ENCODE measurements around the gene IFNL4.

DNA sequence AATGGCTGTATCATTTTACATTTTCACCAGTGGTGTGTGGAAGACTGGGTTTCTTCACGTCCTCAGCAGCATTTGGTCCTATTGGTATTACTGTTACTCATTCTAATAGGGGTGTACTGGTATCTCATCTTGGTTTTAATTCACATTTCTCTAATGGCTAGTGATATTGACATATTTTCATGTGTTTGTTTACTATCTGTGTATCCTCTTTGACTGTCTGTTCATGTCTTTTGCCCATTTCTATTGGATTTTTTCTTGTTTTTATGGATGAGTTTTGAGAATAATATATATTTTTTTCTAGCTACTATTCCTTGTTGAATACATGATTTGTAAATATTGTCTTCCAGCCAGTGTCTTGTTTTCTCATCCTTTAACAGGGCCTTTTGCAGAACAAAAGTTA, 33.4 kb upstream of the IFNL4 start:
- no peak for TF ChIP-seq POLR2A (IDR thresholded peaks at IDR 0.05)
- TF ChIP-seq EP300 (IDR thresholded peaks at IDR 0.05), result no peak
- TF ChIP-seq, protein P1, sequence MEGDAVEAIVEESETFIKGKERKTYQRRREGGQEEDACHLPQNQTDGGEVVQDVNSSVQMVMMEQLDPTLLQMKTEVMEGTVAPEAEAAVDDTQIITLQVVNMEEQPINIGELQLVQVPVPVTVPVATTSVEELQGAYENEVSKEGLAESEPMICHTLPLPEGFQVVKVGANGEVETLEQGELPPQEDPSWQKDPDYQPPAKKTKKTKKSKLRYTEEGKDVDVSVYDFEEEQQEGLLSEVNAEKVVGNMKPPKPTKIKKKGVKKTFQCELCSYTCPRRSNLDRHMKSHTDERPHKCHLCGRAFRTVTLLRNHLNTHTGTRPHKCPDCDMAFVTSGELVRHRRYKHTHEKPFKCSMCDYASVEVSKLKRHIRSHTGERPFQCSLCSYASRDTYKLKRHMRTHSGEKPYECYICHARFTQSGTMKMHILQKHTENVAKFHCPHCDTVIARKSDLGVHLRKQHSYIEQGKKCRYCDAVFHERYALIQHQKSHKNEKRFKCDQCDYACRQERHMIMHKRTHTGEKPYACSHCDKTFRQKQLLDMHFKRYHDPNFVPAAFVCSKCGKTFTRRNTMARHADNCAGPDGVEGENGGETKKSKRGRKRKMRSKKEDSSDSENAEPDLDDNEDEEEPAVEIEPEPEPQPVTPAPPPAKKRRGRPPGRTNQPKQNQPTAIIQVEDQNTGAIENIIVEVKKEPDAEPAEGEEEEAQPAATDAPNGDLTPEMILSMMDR (IDR thresholded peaks at IDR 0.05), result no peak
- no peak for TF ChIP-seq POLR2AphosphoS5 (IDR thresholded peaks at IDR 0.05)

Measured in stomach (tissue), 4 donors.